Fibroblast of peridontal ligament (primary cell): Measurements from ENCODE around the gene EDDM13.
"Not testable (repeated sequence)": the region's sequence is repeated elsewhere in the genome, so short reads cannot be mapped to it uniquely, and the experiment has no call there.

Experiments
- DNase-seq: peaks from one replicate; pipeline ENCODE4 v3.0.0-alpha.2; 2010; ENCODE audit errors: extremely low read depth

EDDM13 gene

GRCh38 chr19:56321254-56321988 is 48.9 kb downstream of the EDDM13 start:
- DNase-seq = no peak

- DNase-seq = no peak
These were observed 49.5 kb downstream of the EDDM13 start for GRCh38 chr19:56321989-56322440.

- no peak for DNase-seq
These were observed 51.9 kb downstream of the EDDM13 start for GRCh38 chr19:56324436-56324835.

GRCh38 chr19:56332695-56333094 is 60.1 kb downstream of the EDDM13 start:
- no peak for DNase-seq

- peak; percentile 65 for DNase-seq
These were observed 61.0 kb downstream of the EDDM13 start for GRCh38 chr19:56333506-56333905.

GRCh38 chr19:56335371-56335770 is 62.8 kb downstream of the EDDM13 start:
- DNase-seq = not testable (repeated sequence)

GRCh38 chr19:56337077-56337476 is 64.5 kb downstream of the EDDM13 start:
- not testable (repeated sequence) for DNase-seq

- DNase-seq = not testable (repeated sequence)
These were observed 66.5 kb downstream of the EDDM13 start for GRCh38 chr19:56339031-56339430.

GRCh38 chr19:56341948-56342347 is 69.4 kb downstream of the EDDM13 start:
- DNase-seq = no peak

GRCh38 chr19:56347163-56347778 is 74.7 kb downstream of the EDDM13 start:
- no peak for DNase-seq

GRCh38 chr19:56348289-56348877 is 75.8 kb downstream of the EDDM13 start:
- DNase-seq = no peak

GRCh38 chr19:56350416-56351045 is 78.0 kb downstream of the EDDM13 start:
- DNase-seq = peak; percentile 59

GRCh38 chr19:56351208-56351607 is 78.7 kb downstream of the EDDM13 start:
- no peak for DNase-seq

- DNase-seq = no peak
These were observed 83.0 kb downstream of the EDDM13 start for GRCh38 chr19:56355517-56355916.

GRCh38 chr19:56356944-56357343 is 84.4 kb downstream of the EDDM13 start:
- DNase-seq = no peak
